Activated T-cell treated with anti-CD3 and anti-CD28 coated beads, Interleukin-2, amount 50 U/mL, for 1 hour (primary cell): ENCODE results near the gene HAUS8.

Experiments used
- DNase-seq: peaks from one replicate; pipeline ENCODE4 v3.0.0-alpha.2; 2020

Gene HAUS8

DNA sequence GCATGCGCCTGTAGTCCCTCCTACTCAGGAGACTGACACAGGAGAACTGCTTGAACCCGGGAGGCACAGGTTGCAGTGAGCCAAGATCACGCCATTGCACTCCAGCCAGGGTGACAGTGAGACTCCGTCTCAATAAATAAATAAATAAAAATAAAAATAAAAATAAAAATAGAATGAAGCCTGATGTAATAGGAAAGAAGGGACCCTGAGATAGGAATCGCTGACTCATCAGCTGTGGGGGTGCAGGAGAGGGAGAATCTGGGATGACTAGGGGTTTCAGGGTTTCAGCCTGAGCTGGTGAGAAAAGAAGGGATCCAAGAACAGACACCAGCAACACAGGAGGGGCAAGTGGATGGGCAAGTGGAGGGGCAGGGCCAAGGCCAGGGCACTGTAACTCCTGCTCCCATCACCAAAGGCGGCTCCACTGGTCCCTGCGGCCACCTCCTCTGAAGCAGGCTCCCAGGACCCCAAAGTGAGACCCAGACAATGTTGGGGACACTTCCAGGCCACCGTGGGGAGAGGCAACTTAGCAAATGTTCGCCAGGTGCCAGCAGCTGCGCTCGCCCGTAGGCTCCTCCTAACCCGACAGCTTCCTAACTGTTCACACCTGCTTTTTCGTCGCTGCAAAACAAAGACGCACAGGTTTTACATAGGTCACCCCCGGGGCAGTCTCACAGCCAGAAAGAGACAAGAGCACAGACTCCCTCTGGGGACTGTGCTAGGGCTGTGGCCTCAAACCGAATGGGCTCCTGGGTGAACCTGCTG is 1.2 kb downstream of the HAUS8 start:
- peak; percentile 31 for DNase-seq

DNA sequence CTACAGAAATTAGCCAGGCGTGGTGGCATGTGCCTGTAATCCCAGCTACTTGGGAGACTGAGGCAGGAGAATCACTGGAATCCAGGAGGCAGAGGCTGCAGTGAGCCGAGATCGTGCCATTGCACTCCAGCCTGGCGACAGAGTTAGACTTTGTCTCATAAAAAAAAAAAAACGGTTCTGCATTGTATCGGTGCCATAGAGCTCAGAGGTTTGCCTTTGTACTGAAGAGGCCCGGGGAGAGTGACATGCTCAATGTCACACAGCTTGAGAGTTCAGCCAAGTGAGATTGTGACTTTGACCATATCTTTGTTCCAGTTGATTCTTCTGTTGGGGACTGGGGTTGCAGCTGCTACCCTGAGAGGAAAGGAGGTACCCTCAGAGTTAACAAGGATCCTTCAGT is 4.3 kb downstream of the HAUS8 start:
- no peak for DNase-seq

DNA sequence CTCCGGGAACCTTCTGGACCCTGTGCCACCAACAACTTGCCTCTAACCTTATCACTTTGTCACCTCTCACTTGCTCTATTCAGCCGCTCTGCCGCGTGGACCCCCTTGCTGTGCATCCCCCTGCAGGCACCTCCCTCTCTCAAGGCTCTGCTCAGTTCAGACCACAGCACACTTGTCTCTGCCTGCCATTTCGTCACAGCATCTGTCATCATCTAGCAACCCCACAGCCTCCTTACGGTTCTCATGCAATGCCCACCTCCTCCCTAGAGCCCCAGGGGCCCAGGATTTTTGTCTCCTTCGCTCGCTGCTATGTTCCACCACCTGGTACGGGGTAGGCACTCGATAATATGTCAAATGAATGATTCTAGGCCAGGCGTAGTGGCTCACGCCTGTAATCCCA is 4.8 kb downstream of the HAUS8 start:
- no peak for DNase-seq

DNA sequence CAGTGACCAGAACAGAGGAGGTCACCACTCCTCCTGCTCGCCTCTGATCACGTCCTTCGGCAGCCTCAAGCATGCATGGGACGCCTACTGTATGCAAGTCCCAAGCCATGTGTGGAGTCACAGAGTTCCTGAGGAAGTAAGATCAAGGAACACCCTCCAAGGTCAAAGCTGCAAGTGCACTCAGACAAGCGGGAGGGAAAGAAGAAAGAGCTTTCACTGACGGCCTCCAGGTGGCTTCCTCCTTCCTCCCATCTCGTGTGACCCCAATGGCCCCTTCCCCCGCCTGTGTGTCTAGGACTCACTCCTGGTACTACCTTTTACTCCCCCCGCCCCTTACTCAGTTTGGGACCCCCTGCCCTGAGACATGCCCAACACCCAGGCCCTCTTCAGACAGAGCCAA is 6.1 kb downstream of the HAUS8 start:
- DNase-seq: no peak

DNA sequence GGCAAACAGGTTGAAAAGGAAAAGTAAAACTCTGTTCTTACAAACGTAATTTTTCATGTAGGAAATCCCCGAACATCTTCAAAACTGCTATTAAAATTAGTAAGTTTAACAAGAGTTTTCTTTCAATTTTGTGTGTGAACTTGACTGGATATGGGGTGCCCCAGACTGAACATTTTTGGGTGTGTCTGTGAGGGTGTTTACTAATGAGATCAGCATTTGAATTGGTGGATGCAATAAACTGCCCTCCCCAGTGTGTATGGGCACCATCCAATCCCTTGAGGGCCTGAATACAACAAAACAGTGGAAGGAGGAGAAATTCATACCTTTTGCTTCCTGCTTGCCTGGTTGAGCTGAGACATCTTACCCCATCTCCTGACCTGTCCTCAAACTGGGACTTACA is 11.8 kb downstream of the HAUS8 start:
- DNase-seq: no peak

DNA sequence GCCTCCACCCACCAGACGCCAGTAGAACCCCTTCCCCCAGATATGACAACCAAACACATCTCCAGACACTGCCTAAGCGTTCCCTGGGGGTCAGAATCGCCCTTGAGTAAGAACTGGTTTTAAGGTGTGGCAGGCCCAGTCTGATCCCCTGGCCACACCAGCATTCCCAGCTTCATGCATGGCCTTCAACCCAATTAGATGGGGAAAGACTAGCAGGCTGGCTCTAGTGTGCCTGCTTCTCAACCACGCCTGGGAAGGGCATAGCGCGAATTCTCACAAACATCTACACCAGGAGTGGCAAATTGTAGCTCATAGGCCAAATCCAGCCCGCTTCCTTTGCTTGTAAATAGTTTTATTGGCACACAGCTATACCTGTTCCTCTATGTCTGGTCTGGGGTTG is 13.6 kb downstream of the HAUS8 start:
- no peak for DNase-seq

DNA sequence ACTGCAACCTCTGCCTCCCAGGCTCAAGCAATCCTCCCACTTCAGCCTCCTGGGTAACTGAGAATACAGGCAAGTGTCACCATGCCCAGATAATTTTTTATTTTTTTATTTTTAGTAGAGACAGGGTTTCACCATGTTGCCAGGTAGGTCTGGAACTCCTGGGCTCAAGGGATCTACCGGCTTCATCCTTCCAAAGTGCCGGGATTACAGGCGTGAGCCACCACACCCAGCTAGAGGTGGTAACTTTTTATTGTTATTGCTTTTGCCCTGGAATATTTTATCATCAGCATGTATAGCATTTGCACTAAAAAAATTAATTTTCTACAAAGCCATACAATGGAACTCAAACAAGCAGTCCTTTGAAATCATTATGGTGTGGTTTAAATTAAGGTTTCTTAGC is 14.0 kb downstream of the HAUS8 start:
- DNase-seq: no peak

DNA sequence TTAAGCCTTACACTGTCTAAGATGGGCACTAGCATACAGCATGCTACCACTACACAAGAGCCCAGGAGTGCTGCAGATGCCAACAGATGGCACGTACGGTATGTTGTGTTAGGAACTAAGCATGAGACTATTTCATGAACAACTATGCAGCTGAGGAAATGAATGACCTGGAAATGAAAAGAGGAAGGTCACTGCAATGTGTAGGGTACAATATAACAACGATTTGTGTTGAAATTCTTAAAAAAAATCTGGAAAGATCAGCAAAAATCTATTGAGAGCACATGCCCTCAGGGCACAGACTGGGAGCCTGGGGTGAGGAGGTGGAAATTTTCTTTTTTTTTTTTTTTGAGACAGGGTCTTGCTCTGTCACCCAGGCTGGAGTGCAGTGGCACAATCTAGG is 14.4 kb downstream of the HAUS8 start:
- no peak for DNase-seq

DNA sequence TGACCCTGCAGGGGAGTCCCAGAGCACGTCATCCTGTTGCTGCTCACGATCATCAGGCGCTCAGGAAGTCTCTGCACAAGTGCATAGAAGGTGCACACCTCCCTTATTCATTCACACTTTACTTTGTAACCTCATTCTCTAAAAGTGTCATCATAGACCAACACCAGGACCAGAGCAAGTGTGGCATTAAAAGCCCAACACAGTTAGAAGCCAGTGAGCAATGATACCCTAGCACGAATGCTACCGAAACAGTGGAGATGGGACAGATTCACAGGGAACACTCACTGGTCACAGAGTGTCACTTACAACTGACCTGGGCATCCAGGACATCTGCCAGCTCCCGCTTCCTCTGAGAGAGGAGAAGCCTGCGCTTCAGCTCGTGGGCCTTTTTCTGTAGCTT is 17.0 kb downstream of the HAUS8 start:
- DNase-seq: no peak

DNA sequence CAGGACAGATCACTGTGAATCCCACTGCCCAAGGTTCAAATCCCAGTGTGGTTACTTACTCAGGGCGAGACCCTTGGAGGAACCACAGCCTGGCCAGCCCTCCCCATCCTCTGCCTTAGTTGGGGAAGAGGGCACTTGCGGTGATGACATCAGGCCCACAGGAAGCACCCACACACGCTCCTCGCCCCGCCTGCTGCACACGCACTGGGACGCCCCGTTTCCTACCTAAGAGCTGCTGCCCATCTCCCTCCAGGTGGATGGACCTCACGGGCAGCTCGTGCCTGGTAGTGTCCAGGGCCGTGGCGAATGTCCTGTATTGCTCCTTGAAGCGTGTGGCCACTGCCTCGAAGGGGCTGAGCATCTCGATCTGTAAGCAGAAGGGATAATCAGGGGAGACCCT is 19.6 kb downstream of the HAUS8 start:
- no peak for DNase-seq

DNA sequence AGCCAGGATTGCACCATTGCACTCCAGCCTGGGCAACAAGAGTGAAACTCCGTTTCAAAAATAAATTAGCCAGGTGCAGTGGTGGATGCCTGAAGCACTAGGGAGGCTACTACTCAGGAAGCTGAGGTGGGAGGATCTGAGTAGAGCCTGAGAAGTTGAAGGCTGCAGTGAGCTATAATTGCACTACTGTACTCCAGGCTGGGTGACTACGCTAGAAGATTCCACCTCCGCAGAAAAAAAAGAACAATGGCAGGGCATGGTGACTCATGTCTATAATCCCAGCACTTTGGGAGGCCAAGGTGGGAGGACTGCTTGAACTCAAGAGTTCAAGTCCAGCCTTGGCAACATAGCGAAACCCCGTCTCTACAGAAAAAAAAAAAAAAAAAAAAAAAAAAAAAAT is 20.5 kb downstream of the HAUS8 start:
- no peak for DNase-seq

DNA sequence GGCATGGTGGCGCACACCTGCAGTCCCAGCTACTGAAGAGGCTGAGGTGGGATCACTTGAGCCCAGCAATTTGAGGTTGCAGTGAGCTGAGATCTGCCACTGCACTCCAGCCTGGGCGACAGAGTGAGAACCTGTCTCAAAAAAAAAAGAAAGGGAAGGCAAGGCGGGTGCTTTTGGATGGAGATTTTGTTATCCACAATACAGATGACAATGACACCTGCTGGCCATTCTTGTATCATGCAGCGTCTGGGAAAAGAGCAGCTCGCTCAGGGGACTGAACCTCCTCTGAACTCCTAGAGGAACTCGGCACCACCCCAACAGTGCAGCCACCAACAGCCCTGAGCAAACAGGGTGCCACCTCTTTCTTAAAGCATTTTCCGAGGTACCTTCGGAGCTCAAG is 22.8 kb downstream of the HAUS8 start:
- DNase-seq: no peak

DNA sequence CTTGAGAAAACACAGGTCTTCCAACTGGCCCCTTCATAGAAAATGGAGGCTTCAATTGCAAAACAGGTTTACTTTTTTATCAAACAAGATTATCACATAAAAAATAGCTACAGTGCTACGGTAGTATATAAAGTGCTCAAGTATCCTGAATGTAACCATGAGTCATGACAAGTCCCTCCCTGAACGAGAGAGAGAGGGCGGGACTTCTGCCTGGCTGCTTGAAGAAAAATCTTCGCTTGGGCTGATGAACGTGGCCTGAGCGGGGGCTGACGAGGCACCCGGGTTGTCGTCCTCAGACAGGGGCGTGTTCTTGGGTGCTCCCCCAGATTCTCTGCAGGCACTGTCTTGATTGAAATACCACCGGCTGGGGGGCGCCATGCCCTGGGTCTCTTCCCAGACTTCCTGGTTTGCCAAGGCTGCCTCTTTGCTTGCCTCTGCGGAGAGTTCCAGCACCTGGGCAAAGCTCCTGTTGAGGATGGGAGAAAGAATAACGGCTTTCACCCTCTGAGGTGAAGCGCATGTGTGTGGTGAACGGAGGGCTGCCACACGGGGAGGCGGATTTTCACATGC is 25.5 kb downstream of the HAUS8 start:
- DNase-seq: no peak

DNA sequence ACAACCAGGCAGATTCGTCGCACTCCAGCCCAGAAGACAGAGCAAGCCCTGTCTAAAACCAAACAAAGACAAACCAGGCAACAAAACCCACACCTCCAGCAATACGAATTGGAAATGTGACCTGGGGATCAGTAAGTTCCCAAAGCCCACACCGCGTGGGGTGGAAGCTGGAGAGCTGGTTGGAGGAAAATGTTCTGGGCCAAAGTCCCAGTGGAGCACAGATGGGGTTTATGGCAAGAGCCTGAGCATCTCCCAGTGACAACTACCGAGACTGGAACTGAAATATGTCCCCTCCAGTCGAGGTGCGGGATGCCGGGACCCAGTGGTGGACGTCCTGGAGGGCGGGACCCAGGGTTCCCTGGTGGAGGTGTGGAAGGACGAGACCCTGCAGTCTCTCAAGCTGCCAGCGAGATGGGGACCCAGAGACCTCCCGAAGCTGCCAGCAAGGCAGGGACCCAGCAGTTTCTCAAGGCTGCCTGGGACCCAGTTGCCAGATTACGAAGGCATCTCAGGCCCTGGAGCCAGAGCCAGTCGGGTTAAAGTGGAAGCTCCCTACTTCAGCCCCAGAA is 26.3 kb downstream of the HAUS8 start:
- DNase-seq: no peak

DNA sequence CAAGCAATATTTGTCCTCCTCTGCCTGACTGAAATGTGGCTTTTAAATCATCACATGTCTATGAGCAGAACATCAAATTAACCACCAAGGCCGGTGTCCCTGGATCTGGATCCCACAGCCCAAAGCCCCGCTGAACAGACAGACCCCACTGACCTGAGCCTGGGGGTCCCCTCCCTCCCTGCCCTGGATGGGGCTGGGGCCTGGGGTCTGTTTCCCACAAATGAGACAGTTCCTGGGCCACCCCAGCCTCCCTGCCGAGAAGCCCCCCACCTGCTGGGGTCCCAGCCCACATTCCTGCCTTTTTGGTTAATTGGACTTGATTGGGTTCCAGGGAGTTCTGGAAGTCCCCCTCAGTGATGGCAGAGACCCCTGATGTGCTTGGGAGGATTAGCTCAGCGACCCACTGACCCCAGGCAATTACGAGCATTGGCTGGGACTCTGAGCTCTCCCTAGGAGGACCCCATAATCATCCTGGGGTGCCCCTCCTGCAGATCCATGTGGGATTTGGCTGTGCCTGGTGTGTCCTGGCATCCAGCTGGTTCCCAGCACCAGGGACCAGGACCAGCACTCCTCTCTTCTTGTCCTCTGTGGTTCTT is 29.2 kb downstream of the HAUS8 start:
- DNase-seq: no peak

DNA sequence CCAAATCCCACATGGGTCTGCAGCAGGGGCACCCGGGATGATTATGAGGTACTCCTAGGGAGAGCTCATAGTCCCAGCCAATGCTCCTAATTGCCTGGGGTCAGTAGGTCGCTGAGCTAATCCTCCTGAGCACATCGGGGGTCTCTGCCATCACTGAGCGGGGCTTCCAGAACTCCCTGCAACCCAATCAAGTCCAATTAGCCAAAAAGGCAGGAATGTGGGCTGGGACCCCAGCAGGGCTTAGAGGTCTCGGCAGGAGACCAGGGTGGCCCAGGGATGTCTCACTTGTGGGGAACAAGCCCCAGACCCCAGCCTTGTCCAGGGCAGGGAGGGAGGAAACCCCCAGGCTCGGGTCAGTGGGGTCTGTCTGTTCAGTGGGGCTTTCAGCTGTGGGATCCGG is 31.5 kb downstream of the HAUS8 start:
- no peak for DNase-seq

DNA sequence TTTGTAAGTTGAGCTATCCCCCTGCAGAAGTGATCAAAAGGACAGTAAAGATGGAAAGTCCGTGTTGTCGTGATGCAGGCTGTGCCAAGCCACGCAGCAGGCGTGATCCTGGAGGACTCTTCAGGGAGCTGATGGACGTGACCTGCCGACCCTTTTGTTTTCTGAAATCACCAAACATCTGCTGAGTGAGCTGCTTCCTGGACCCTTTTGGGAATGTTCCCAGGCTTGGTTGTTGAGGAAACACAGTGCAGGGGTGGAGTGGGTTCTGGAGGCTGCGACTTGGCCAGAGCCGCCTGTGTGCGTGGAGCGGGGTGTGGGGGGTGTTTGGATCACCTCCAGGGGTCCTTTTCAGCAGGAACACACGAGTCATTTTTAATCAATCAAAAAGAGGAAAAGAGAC is 33.3 kb downstream of the HAUS8 start:
- no peak for DNase-seq

DNA sequence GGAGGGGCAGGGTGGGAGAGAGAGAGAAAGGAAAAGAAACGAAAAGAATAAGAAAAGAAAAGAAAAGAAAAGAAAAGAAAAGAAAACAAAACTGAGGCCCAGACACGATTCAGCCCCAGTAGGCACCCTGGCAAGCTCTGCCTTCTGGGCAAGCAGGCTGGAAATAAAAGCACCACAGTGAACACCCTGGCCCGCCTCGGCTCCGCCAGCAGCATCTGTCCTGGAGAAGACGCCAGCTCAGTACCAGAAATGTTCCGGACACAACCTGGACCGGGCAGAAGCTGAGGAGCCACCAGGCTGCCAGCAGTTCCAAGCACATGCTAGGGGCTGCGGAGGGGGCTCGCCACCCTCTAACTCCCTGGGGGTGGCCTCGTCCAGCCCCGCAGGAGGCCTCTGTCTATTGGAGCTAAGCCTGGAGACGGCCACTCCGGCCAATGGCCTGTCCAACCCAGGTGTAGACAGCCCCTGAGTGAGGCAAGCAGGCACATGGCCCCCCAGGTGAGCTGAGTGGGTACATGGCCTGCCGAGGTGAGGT is 37.2 kb downstream of the HAUS8 start:
- no peak for DNase-seq

DNA sequence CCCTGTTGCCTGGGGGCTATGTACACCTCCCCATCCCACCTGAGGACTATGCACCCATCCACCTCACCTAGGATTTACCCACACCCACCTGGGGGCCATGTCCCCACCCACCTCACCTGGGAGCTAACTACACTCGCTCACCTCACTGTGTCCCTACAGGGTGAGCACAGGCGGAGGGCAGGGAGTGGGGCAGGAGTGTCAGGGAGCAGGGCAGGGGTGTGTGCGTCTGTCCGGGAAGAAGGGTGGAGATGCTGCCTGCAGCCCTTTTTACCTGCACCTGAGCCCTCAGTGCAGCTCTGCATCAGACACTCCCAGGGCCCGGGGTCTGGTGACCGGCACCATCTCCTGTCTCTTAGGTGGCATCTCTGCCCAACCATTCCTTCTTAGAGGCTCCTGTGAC is 38.1 kb downstream of the HAUS8 start:
- DNase-seq: no peak

DNA sequence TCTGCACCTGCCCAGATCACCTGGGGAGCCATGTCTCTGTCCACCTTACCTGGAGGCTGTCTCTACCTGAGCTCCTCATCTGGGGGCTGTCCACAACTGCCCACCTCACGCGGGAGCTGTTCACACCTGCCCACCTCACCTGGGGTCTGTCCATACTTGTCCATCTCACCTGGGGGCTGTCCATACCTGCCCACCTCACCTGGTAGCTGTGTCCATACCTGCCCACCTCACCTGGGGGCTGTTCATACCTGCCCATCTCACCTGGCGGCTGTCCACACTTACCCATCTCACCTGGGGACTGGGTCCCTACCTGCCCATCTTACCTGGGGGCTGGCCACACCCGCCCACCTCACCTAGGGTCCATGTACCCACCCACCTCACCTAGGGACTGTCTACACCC is 38.6 kb downstream of the HAUS8 start:
- no peak for DNase-seq

DNA sequence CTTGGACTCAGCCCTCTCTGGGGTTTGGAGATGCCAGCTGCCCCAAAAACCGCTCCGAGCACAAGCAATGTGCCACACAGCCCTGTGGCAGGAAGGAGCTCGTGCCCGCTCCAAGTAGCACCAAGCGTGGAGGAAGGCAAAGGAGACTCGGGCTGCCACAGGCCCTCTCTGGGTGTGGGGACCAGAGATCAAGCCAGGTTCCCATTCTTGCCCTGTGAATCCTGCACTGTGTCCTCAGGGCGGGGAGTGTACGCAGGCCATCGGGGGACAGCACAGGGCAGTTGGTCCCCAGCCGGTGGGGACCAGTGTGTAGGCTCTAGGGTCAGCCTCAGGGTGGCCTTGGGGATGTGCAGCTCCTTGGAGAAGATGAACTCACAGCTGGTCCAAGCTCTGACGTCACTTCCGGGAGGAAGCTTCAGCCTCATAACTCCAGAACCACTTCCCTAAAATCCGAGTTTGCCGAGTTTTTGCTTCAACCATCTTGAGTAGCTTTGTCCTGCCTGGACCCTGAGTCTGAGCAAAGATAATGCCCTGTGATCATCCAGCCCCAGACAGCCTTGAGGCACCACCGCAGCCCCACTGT is 39.3 kb downstream of the HAUS8 start:
- DNase-seq: no peak

DNA sequence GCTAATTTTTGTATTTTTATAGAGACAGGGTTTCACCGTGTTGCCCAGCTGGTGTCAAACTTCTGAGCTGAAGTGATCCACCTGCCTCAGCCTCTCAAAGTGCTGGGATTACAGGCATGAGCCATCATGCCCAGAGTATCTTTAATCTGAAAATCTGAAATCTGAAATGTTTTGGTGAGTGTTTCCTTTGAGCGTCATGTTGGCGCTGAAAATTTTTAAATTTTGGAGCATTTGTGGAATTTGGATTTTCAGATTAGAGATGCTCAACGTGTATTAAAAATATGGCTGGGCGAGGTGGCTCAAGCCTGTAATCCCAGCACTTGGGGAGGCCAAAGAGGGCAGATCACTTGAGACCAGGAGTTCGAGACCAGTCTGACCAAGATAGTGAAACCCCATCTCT is 43.5 kb downstream of the HAUS8 start:
- DNase-seq: no peak

DNA sequence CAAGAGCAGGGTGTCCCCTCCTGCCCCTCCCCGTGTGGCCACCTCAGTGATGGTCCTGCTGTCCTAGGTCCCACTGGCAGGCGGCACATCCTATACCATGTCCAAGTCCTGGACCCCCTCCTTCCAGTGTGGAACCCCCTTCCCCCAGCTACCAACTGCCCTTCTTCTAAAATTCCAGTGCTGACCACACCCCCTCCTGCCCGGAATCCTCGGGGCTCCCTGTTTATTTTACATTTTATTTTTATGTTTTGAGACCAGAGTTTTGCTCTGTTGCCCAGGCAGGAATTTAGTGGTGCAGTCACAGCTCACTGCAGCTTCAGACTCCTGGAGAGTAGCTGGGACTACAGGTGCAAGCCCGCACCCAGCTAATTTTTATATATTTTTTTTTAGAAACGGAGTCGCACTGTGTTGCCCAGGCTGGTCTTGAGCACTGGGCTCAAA is 47.7 kb downstream of the HAUS8 start:
- DNase-seq: no peak
